GM19463 (cell line): Measurements from ENCODE around the gene SLBP.

Source experiments
- ATAC-seq: cut with Tn5 transposase; IDR thresholded peaks from one replicate; pipeline ENCODE4 v1.9.1; 2021; ENCODE audit warnings: mild to moderate bottlenecking, moderate library complexity; ENCODE audit not compliant: unreplicated experiment

Gene SLBP

DNA sequence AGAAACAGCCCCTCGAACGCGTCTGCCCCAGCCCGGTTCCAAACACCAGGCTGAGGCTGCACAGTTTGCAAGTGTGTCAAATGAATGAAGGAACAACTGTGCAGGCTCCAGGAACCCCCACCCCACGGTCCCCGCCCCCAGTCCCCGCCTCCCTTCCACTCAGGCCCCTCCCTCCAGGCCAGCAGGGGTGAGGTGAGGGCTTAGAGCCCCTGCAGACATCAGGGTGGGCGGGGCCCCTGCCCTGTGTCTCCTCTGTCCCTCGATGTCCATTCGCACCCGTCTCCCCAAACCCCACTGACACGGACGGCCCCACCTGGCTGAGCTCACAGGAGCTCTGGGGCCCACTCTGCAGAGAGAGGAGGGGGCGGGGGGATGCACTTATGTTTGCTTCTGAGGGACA lies 37.7 kb upstream of the SLBP start:
- ATAC-seq: no peak

DNA sequence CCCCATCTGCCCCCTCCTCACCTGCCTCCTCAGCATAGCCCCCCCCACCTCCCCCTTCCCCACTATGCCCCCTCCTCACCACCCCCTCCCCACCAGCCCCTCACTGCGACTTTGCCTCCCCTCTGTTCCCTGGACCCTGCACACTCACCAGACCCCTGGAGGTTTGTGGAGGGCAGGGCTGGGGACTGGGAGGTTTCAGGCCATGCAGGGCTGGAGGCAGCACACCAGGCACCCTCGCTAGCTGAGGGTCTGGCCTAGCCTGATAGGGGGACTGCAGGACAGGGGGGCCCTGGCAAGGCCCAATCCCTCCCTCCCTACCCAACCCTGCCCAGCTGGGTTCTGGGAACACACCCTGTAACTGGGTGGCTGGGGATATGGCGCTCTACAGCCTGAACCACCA lies 37.3 kb upstream of the SLBP start:
- no peak for ATAC-seq

DNA sequence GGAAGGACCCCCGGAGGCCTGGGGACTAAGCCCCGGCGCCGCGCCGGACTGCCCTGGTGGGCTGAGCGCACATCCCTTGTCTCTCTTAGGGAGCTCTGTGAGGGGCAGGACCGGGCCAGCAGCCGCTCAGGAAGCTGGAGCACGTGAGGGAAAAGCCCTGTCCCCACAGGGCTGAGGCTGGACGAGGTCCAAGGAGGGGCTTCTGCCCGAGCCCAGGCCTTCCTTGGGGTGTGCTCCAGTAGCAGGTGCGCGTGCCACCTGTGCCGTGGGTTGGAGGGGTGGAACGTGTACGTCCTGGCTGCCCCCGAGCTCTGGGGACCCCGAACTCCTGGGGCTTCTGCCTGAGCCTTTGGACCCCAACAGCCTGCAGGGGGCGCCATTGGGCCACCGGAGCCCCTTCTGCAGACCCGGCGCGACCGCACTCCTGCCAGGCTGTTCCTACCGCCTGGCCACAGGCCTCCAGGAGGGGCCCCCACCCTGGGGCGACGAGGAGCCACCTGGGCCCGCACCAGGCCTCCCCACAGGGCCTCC lies 36.4 kb upstream of the SLBP start:
- ATAC-seq: no peak

DNA sequence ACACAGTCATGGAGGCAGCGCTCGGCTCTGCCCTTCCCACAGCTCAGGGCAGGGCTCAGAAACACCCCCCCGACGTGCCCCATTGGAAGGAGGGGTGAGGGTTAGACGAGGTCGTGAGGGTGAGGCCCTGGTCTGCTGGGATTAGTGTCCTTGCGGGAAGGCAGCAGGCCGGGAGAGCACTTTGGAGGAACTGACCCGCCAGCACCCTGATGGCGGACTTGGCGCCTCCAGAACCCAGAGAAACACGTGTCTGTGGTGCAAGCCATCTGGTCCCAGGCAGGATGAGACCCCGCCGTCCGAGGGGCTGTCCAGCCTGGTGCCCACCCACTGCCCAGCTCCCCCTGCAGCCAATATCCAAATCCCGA lies 35.5 kb upstream of the SLBP start:
- no peak for ATAC-seq

DNA sequence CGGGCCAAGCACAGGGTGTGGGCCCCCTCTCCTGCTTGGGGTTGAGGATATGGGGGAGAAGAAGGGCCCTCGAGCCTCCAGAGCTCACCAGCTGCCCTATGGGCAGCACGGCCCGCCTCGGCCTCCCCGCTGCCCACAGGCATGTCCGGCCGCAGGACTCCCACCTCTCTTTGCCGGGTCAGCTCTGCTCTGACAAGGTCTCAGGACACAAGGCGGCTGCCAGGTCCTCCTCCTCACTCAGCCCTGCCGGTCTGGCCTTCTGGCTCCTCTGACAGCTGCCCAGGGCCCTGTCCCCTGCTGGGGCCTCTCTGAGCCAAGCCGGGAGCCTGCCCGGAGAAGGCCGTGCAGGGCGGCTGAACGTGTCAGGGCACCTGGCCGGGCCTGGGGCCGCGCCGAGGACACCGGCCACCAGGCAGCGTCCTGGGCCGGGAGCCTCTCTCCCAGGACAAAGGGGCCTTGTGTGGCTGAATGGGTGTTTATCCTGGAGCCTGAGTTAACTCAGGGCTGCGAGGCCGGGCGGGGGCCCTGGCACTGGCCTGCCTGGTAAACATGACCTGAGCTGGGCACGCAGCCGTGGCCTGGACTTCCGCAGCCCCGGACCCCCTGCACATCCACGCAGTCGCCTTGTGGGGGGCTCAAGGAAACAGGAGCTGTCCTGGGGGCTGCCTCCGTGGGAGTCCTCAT lies 34.9 kb upstream of the SLBP start:
- no peak for ATAC-seq

DNA sequence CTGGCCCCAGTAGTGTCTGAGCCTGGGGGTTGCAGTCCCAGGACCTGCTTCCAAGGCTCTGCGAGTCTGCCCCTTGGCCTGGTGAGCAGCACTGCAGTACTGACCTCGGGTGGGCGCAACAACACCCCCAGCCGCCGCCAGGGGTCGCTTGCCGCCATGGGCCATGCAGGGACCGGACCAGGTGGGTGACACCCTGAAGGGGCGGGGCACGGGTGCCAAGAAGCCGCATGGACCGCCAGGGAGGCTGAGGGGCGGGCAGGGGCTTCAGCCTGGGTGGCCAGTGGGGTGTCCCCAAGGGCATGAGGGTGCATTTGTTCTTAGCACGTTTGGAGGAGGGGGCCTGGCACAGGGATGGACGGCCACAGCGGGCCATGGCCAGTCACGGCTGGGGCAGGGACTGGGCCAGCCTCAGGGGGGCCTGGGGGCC lies 34.2 kb upstream of the SLBP start:
- ATAC-seq: no peak

DNA sequence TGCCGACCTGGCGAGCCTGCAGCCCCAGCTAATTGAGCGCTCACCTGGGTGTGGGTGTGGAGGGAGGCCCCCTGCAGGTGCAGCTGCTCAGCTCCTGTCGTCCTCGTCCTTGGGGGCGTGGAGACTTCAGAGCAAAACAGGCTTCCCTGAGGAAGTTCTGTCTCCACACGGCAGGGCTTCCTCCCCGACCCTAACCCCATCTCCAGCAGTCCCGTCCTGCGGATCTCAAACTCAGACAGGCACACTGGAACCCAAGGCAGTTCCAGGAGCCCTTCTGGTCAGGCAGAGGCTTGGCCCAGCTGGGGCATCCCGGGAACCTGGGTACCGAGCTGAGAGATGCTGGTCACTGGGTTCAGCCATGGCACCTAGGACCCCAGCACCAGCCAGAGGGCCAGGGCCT lies 33.6 kb upstream of the SLBP start:
- ATAC-seq: no peak

DNA sequence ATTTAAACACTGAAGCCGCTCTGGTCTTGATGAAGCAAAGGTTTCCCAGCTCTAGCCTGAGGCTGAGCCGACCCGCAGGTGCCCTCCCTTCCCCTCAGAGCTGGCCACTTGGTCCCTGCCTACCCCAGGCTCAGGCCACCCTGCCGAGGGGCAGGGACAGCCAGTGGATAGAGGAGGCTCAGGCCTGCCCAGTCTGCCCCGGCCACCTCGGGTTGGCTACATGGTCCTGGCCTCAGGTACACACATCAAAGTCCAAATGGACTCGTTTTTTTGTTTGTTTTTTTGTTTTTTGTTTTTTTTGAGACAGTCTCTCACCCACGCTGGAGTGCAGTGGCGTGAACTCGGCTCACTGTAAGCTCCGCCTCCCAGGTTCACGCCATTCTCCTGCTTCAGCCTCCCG lies 33.0 kb upstream of the SLBP start:
- ATAC-seq: no peak

DNA sequence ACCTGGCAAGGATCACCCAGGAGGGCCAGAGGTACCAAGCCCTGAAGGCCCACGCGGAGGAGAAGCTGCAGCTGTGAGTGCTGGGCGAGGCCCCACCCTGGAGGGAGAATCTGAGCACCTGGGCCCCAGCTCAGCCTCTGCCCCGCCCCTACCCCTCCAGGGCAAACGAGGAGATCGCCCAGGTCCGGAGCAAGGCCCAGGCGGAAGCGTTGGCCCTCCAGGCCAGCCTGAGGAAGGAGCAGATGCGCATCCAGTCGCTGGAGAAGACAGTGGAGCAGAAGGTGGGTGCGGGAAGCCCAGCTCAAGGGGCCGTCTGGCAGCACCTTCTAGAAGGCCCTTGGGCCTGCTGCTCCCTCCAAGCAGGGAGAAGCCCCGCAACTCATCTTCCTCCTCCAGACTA lies 32.4 kb upstream of the SLBP start:
- ATAC-seq: no peak

DNA sequence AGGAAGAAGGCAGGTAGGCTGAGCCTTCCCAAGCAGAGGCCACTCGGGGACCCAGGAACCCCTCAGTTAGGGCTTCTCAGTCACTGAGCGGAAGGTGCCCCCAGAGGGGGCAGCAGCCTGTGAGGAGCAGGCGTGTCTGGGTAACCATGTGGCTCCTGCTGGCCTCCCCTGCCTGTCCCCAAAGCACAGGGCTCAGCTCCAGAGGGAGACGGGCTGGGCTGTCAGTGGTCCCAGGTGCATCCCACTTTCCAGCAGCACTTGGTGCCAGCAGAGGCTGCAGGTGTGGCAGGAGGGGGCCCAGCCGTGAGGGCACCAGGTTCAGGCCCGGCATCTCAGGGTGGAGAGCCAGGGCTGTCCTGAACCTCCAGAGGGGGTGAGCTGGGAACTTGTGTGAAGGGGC lies 31.9 kb upstream of the SLBP start:
- ATAC-seq: no peak

DNA sequence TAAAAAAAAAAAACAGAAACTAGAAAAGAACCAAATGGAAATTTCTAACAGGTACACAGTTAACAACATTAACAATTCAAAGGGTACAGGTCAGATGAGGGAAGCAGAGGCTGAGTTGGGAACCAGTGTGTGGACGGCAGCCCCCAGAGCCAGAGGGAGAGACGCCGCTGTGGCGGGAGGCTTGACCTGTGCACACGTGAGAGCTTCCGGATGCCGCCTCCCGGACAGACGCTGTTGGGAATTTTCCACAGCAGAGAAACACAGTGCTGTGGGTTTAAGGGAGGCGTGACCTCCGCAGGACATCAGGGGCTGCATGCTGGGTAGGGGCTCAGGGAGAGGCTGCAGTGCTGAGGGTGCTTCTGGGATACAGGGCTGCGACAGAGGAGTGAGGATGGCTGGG lies 31.4 kb upstream of the SLBP start:
- no peak for ATAC-seq

DNA sequence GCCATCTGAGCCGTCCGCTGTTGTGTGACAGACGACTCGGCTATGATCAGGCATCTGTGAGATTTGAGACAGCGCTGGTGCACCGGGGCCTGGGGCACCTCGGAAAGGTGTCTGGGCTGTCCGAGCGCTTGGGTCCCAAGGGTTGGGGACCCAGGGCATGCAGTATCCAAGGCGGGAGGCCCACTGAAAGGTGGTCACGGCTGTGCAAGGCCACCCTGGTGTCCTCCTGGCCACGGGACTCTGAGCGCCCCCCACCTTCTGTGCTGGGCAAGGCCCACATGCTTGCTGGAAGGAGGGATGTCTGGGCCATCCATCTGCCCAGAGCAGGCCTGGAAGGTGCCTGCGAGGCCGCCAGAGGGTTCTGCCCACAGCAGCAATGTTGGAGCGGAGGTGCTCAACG lies 29.1 kb upstream of the SLBP start:
- ATAC-seq: no peak

DNA sequence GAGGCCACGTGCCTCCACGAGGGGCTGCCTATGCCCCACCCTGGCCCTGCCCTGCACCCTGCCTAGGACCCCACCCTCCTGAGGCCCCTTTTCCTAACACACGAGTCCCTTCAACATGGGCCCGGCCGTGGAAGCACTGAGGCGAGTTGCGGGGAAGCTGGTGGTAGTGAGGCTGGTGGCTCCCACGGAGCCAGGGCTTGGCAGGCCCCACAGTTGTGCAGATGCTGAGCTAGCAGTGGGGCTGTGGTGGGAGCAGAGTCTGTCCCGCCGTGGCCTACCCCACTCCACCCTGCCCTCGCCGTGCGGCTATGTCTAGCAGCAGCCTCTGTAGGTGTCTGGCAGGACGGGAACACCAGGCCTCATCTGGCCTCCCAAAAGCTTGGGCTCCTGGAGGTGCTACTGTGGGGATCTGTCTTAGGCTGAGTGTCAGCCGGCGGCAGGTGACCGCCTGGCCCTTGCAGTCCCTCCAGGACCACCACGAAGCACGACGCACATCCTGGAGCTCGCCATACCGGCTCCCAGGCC lies 28.0 kb upstream of the SLBP start:
- no peak for ATAC-seq

DNA sequence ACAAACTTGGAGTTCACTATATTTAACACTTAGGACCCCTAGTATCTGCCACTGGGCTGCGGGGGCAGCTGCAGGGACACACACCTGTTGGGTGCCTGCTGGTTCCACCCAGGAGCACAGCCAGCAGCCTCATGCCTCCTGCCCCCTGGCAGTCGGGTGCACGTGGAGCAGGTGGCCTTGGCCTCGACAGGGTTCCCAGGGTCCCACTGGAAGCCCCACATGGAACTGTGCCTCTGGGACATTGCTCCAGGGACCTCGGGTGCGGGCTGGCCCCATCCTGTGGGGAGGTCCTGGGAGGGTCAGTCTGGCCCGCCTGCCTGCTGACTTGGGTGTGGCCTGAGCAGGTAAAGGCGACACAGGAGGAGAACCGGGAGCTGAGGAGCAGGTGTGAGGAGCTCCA lies 27.2 kb upstream of the SLBP start:
- no peak for ATAC-seq

DNA sequence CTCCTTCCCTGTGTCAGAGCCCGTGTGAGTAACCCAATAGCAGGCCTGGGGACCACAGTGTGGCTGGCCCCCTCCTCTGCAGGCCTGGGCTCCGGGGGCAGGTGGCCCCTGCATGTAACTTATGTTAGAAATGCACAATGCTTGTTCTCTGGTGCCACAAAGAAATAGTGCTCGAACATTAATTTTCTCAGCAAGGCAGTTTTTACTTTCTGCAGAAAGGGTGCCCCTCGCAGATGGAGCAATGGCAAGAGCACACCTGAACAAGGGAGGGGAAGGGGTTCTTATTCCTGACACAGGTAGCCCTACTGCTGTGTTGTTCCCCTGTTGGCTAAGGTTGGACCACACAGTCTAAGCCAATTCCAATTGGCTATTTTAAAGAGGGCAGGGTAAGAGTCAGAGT lies 26.3 kb upstream of the SLBP start:
- no peak for ATAC-seq

DNA sequence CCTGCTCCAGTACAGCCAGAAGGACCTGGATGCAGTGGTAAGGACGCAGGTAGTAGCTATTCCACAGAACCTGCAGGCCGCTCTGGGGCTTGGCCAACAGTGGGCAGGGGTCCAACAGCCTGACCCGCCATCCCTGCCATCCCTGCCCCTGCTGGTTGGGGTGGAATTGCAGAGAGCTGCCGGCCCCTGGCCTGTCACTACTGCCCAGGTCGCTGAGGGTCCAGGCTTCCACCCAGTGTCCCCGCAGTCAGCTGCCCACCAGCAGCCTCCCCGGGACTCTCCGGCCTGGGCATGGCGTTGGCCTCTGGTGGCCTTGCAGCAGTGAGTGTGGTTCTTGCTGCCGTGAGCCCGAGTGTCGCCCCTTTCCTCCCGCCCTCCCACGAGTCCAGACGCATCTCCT lies 25.5 kb upstream of the SLBP start:
- no peak for ATAC-seq

DNA sequence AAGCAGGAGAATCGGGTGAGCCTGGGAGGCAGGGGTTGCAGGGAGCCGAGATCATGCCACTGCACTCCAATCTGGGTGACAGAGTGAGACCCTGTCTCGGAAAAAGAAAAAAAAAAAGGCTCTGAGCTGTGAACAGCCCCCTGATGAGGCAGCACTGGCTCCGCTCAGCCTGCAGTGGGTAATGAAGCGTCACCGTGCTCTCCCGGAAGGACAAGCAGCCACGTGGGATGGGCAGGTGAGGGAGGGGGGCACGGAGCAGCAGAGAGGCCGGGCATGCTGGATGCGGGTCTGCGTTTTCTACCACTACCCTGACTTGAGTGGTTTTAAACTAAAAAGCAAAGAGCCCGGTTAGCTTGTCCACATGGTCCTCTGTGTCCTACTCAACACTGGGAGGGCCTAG lies 24.7 kb upstream of the SLBP start:
- no peak for ATAC-seq

DNA sequence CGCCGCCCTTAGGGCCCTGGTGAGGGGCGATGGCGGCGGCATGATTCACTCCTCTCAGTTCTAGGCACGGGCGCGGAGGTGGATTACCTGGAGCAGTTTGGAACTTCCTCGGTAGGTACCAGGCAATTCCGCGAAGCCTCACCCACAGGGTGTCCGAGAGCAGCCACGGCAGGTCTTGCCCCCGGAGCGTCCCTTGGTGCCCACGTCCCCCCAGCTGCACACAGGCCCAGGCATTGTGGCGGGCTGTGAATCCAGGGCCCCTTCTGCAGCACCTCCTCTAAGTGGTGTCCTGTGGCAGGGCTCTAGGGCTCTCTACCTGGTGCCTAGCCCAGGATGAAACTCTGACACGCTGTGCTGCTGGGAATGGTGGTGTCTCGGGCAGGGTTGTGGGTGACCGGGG lies 23.1 kb upstream of the SLBP start:
- no peak for ATAC-seq

DNA sequence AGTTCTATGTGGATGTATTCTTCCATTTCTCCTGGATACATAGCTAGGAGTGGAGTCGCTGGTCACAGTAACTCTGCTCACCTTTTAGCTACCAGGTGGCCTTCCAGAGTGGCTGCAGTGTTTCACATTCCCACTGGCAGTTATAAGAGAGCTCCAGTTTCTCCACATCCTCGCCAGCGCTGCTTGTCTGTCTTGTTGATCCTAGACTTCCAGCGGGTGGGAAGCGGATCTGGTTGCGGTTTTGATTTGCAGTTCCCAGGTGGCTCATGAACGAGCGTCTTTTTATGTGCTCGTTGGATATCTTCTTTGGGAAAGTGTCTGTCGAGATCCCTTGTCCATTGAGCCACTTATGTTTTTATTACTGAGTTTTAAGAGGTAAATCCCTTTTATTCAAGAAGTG lies 20.8 kb upstream of the SLBP start:
- no peak for ATAC-seq

DNA sequence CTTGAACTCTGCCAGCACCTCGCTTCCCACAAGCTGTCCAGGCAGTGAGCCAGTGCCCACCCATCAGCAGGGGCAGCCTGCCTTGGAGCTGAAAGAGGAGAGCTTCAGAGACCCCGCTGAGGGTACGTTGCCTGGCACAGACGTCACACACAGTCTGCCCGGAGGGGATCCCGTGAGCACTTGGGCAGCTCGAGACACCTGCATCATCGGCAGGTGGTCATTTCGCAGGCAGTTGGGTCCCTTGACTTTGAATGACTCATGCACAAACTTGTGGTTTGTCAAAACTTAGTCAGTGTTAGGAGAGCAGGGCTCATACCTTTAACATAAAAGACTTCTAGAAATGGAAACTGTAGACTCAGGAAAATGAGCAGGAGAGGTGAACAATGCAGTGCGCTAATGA lies 19.1 kb upstream of the SLBP start:
- no peak for ATAC-seq

DNA sequence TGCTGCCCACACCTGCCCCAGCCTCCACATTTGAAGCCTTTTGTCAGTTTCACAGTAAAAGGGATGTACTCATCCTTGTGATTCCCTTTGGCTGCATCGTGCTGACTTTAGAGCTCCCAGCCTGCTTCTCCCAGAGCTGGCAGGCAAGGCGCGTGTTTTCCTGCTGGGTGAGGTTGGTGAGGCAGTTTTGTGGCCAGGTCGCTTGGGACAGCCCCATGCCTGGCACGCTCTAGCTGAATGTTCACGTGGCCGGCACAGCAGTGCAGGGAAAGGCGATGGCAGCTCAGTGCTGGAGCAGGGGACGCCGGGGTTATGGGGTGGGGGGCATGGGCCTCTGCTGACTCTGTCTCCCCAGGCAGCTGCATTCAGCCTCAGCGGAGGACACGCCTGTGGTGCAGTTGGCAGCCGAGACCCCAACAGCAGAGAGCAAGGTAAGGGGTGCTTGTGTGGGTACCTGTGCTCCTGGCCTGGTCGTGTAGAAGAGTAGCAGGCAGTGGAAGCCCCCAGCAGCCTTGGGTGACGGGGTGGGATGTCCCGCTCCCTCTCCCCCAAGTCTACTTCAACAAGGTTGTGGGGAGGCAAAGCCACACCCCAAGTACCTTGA lies 18.5 kb upstream of the SLBP start:
- no peak for ATAC-seq

DNA sequence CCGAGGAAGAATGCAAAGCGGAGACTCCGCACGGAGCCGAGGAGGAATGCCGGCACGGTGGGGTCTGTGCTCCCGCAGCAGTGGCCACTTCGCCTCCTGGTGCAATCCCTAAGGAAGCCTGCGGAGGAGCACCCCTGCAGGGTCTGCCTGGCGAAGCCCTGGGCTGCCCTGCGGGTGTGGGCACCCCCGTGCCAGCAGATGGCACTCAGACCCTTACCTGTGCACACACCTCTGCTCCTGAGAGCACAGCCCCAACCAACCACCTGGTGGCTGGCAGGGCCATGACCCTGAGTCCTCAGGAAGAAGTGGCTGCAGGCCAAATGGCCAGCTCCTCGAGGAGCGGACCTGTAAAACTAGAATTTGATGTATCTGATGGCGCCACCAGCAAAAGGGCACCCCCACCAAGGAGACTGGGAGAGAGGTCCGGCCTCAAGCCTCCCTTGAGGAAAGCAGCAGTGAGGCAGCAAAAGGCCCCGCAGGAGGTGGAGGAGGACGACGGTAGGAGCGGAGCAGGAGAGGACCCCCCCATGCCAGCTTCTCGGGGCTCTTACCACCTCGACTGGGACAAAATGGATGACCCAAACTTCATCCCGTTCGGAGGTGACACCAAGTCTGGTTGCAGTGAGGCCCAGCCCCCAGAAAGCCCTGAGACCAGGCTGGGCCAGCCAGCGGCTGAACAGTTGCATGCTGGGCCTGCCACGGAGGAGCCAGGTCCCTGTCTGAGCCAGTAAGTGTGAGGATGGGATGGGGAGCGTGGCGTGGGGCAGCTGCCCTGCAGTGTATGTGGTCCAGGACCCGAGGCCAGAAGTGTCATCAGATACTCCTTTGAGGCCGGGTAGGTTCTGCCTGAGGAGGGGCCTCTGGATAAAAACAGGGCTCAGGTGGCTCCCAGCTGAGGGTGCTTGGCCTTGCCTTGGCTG lies 16.2 kb upstream of the SLBP start:
- ATAC-seq: no peak
